ENCODE data around the gene CCDC27.

The CCDC27 gene

GRCh38 chr1:3711381-3711779 lies 40.9 kb upstream of the CCDC27 start:
- no peak for TF ChIP-seq PKNOX1 (IDR thresholded peaks at IDR 0.05)
- TF ChIP-seq NFRKB (IDR thresholded peaks at IDR 0.05), result no peak
- TF ChIP-seq SP1 (IDR thresholded peaks at IDR 0.05), result no peak
- TF ChIP-seq L3MBTL2 (conservative IDR thresholded peaks at IDR 0.05), result no peak
- TF ChIP-seq ZNF384 (IDR thresholded peaks at IDR 0.05), result no peak
- CTCF ChIA-PET, result interaction anchor here (0.6 kb wide), 1 partner anchor 56 kb away, joined by 3 read pairs; no protein-coding TSS in a partner anchor
- POLR2A ChIA-PET, result interaction anchor here (0.6 to 1.1 kb wide), 2 partner anchors 9 to 70 kb away, joined by 3 read pairs; no protein-coding TSS in a partner anchor
- no peak for DNase-seq (ENCODE audit: extremely low spot score)

GRCh38 chr1:3711780-3712451 lies 40.3 kb upstream of the CCDC27 start:
- no peak for DNase-seq (ENCODE audit: extremely low spot score)
- ChIA-PET CTCF (interaction anchor here (0.6 kb wide), 1 partner anchor 56 kb away, joined by 3 read pairs; no protein-coding TSS in a partner anchor), POLR2A (interaction anchor here (0.6 kb wide), 1 partner anchor 70 kb away, joined by 3 read pairs; no protein-coding TSS in a partner anchor)
- no peak for TF ChIP-seq SP1 (IDR thresholded peaks at IDR 0.05)
- TF ChIP-seq FOXA1 (IDR thresholded peaks at IDR 0.05), result no peak
- no peak for TF ChIP-seq LEF1 (IDR thresholded peaks at IDR 0.05; ENCODE audit: borderline replicate concordance)
- TF ChIP-seq TARDBP (IDR thresholded peaks at IDR 0.05), result no peak
- TF ChIP-seq FOXM1 (IDR thresholded peaks at IDR 0.05; ENCODE audit: borderline replicate concordance), result no peak
- no peak for TF ChIP-seq L3MBTL2 (conservative IDR thresholded peaks at IDR 0.05)
- TF ChIP-seq ZNF384 (IDR thresholded peaks at IDR 0.05), result no peak
- no peak for TF ChIP-seq FOXK2 (IDR thresholded peaks at IDR 0.05)
- no peak for TF ChIP-seq SUZ12 (IDR thresholded peaks at IDR 0.05)
- no peak for TF ChIP-seq ELF4 (IDR thresholded peaks at IDR 0.05)
- no peak for TF ChIP-seq ARNT (IDR thresholded peaks at IDR 0.05)
- TF ChIP-seq PKNOX1 (IDR thresholded peaks at IDR 0.05), result no peak
- no peak for TF ChIP-seq BHLHE40 (IDR thresholded peaks at IDR 0.05; ENCODE audit: borderline replicate concordance)
- TF ChIP-seq NFRKB (IDR thresholded peaks at IDR 0.05), result no peak
- no peak for TF ChIP-seq HDGF (IDR thresholded peaks at IDR 0.05; ENCODE audit: borderline replicate concordance)
- no peak for TF ChIP-seq CTBP1 (IDR thresholded peaks at IDR 0.05; ENCODE audit: borderline replicate concordance)

- no peak for DNase-seq (ENCODE audit: extremely low spot score)
- ChIA-PET POLR2A (no interaction called here), CTCF (no interaction called here)
- TF ChIP-seq ARNT (IDR thresholded peaks at IDR 0.05) (no peak), SP1 (IDR thresholded peaks at IDR 0.05) (no peak), PKNOX1 (IDR thresholded peaks at IDR 0.05) (no peak), ZNF384 (IDR thresholded peaks at IDR 0.05) (no peak), HDGF (IDR thresholded peaks at IDR 0.05; ENCODE audit: borderline replicate concordance) (no peak), CTBP1 (IDR thresholded peaks at IDR 0.05; ENCODE audit: borderline replicate concordance) (no peak), ELF4 (IDR thresholded peaks at IDR 0.05) (no peak), SUZ12 (IDR thresholded peaks at IDR 0.05) (no peak), LEF1 (IDR thresholded peaks at IDR 0.05; ENCODE audit: borderline replicate concordance) (no peak)
Measured at GRCh38 chr1:3712573-3713535, 39.4 kb upstream of the CCDC27 start.

- CTCF ChIA-PET, result interaction anchor here (2.6 kb wide), 1 partner anchor 10 kb away, joined by 11 read pairs; no protein-coding TSS in a partner anchor
- TF ChIP-seq ELF4 (IDR thresholded peaks at IDR 0.05), result no peak
- TF ChIP-seq NFRKB (IDR thresholded peaks at IDR 0.05), result no peak
- TF ChIP-seq FOXM1 (IDR thresholded peaks at IDR 0.05; ENCODE audit: borderline replicate concordance), result no peak
- no peak for TF ChIP-seq FOXK2 (IDR thresholded peaks at IDR 0.05)
- no peak for TF ChIP-seq SP1 (IDR thresholded peaks at IDR 0.05)
- no peak for TF ChIP-seq HDGF (IDR thresholded peaks at IDR 0.05; ENCODE audit: borderline replicate concordance)
- TF ChIP-seq ARNT (IDR thresholded peaks at IDR 0.05), result no peak
- no peak for TF ChIP-seq PKNOX1 (IDR thresholded peaks at IDR 0.05)
- TF ChIP-seq L3MBTL2 (conservative IDR thresholded peaks at IDR 0.05), result no peak
- TF ChIP-seq CTBP1 (IDR thresholded peaks at IDR 0.05; ENCODE audit: borderline replicate concordance), result no peak
- POLR2A ChIA-PET, result no interaction called here
- DNase-seq (ENCODE audit: extremely low spot score), result no peak
Measured at GRCh38 chr1:3713840-3714239, 38.4 kb upstream of the CCDC27 start.

GRCh38 chr1:3714284-3714741 lies 37.9 kb upstream of the CCDC27 start:
- ChIA-PET POLR2A (no interaction called here), CTCF (interaction anchor here (2.6 kb wide), 1 partner anchor 10 kb away, joined by 11 read pairs; no protein-coding TSS in a partner anchor)
- no peak for TF ChIP-seq PKNOX1 (IDR thresholded peaks at IDR 0.05)
- DNase-seq (ENCODE audit: extremely low spot score), result no peak
